A549 (cell line): ENCODE data around the gene PPP6R3.

ENCODE experiments used
- CBX2 ChIP-seq: fragments of 200-600 bp; sonication (generic); IDR thresholded peaks from 2 replicates; pipeline ENCODE4 v1.6.1; 2016; ENCODE audit warnings: low read depth, mild to moderate bottlenecking, borderline replicate concordance
- CTCF ChIP-seq: fragments of >200 bp; sonication (Bioruptor Twin); formaldehyde crosslinking; IDR thresholded peaks from 3 replicates; pipeline ENCODE4 v1.5.1; 2016
- E2F6 ChIP-seq: IDR thresholded peaks from 2 replicates; pipeline ENCODE4 v1.6.1; 2012; ENCODE audit warnings: low read depth, borderline replicate concordance
- JUNB ChIP-seq: fragments of >200 bp; sonication (Bioruptor Twin); formaldehyde crosslinking; IDR thresholded peaks from 2 replicates; pipeline ENCODE4 v1.6.1; 2016
- POLR2A ChIP-seq: IDR thresholded peaks from 2 replicates; pipeline ENCODE4 v1.6.1; 2012; ENCODE audit warnings: mild to moderate bottlenecking, low read length

GRCh38 chr11:68551777-68552176 is 91.2 kb downstream of the PPP6R3 start:
- no peak for TF ChIP-seq CTCF
- no peak for TF ChIP-seq E2F6
- no peak for TF ChIP-seq JUNB
- no peak for TF ChIP-seq CBX2
- TF ChIP-seq POLR2A = no peak
